Right lobe of liver (tissue), 4 donors: ENCODE measurements around the gene MCM3AP.

Experiments used
- CTCF ChIP-seq, 4 donors: fragments of 200-600 bp in 3 of 4; fragments of 450-650 bp in 1 of 4; IDR thresholded peaks; one replicate each; pipeline versions ENCODE4 v1.5.1 to v1.8.0; 2016 to 2022; ENCODE audit warnings: antibody characterized with exemption in 4 of 4, mild to moderate bottlenecking in 2 of 4
- POLR2A ChIP-seq: fragments of 450-650 bp; IDR thresholded peaks from one replicate; pipeline ENCODE4 v1.6.1; 2017; ENCODE audit warnings: antibody characterized with exemption, mild to moderate bottlenecking
- donor health status: DM: no; HTN: no; CAD: no.
- donor health status: DM: no; HTN: no; CAD: no.
- donor health status: DM: no; HTN: yes; CAD: no.

GRCh38 chr21:46264046-46264689 lies 21.2 kb downstream of the MCM3AP start:
- no peak for TF ChIP-seq CTCF (IDR thresholded peaks at IDR 0.05)
- no peak for TF ChIP-seq POLR2A
